AG08395 (cell line): ENCODE measurements around the gene CNNM4.
A peak's percentile ranks its signal among the peaks of the same experiment; 100 is the strongest.

Experiments used
- DNase-seq: peaks from one replicate; pipeline ENCODE4 v3.0.0; 2012; ENCODE audit warnings: mixed read lengths, low spot score

The CNNM4 gene

GRCh38 chr2:96832408-96832753 lies 71.7 kb downstream of the CNNM4 start:
- no peak for DNase-seq

- DNase-seq, result peak; percentile 86
Observed at GRCh38 chr2:96832754-96833507, 72.2 kb downstream of the CNNM4 start.

GRCh38 chr2:96835830-96836229 lies 75.1 kb downstream of the CNNM4 start:
- DNase-seq, result no peak

GRCh38 chr2:96837575-96837974 lies 76.9 kb downstream of the CNNM4 start:
- DNase-seq, result no peak

GRCh38 chr2:96838345-96839292 lies 77.9 kb downstream of the CNNM4 start:
- no peak for DNase-seq

GRCh38 chr2:96839293-96839874 lies 78.7 kb downstream of the CNNM4 start:
- DNase-seq, result no peak

- DNase-seq, result no peak
Observed at GRCh38 chr2:96839875-96840850, 79.5 kb downstream of the CNNM4 start.

GRCh38 chr2:96841701-96842495 lies 81.2 kb downstream of the CNNM4 start:
- DNase-seq, result no peak

- no peak for DNase-seq
Observed at GRCh38 chr2:96842600-96842999, 81.9 kb downstream of the CNNM4 start.

GRCh38 chr2:96843538-96844268 lies 83.0 kb downstream of the CNNM4 start, which contains the start of gene ANKRD23:
Gene ANKRD23, minus strand, starts transcription at chr2:96844021. Its CDS starts 29 bp downstream, at chr2:96843992.
- no peak for DNase-seq

- DNase-seq, result no peak
Observed at GRCh38 chr2:96844405-96844808, 83.7 kb downstream of the CNNM4 start.

- DNase-seq, result no peak
Observed at GRCh38 chr2:96846825-96847224, 86.1 kb downstream of the CNNM4 start.

- no peak for DNase-seq
Observed at GRCh38 chr2:96847586-96847985, 86.9 kb downstream of the CNNM4 start.

- DNase-seq, result no peak
Observed at GRCh38 chr2:96848264-96848663, 87.6 kb downstream of the CNNM4 start.

- DNase-seq, result no peak
Observed at GRCh38 chr2:96852667-96853066, 92.0 kb downstream of the CNNM4 start.

GRCh38 chr2:96853321-96853720 lies 92.6 kb downstream of the CNNM4 start:
- no peak for DNase-seq

- no peak for DNase-seq
Observed at GRCh38 chr2:96856776-96857666, 96.3 kb downstream of the CNNM4 start.

GRCh38 chr2:96857667-96858372 lies 97.1 kb downstream of the CNNM4 start, which contains the start of gene ANKRD39:
Gene ANKRD39, minus strand, starts transcription at chr2:96858016. Its CDS starts 29 bp downstream, at chr2:96857987.
- peak; percentile 99 for DNase-seq
